SK-N-SH (cell line): Measurements from ENCODE around the gene ACAD10. TPM values are rescaled to one million over a fixed set of nuclear protein-coding genes. Genes with fewer than 3 reads are reported as not detected.
A peak's percentile ranks its signal among the peaks of the same experiment; 100 is the strongest.

Experiments used
- CHD2 ChIP-seq: fragments of 150-350 bp; IDR thresholded peaks from 2 replicates; pipeline ENCODE4 v1.6.1; 2018; ENCODE audit warnings: low read length; ENCODE audit not compliant: partially characterized antibody
- CTCF ChIP-seq: fragments of 200-600 bp; sonication (generic); IDR thresholded peaks from 2 replicates; pipeline ENCODE4 v1.6.1; 2017; ENCODE audit warnings: antibody characterized with exemption, mild to moderate bottlenecking, moderate library complexity
- ELF1 ChIP-seq: IDR thresholded peaks from 2 replicates; pipeline ENCODE4 v1.4.0; 2012
- EP300 ChIP-seq, 2 experiments: IDR thresholded peaks; 2 replicates each; pipeline versions ENCODE4 v1.4.0 to v1.6.1; 2012; ENCODE audit warnings: borderline replicate concordance in 1 of 2, low read depth in 1 of 2, low read length in 1 of 2
- EZH2phosphoT487 ChIP-seq: fragments of 200-600 bp; sonication (generic); IDR thresholded peaks from 2 replicates; pipeline ENCODE4 v1.6.1; 2017; ENCODE audit warnings: low read depth, mixed run types, mild to moderate bottlenecking, antibody characterized with exemption, moderate library complexity, borderline replicate concordance
- FOSL2 ChIP-seq: IDR thresholded peaks from 2 replicates; pipeline ENCODE4 v1.4.0; 2012; ENCODE audit warnings: low read depth, mild to moderate bottlenecking, moderate library complexity, borderline replicate concordance
- FOXJ3 ChIP-seq: sonication (generic); formaldehyde crosslinking; IDR thresholded peaks from 2 replicates; pipeline ENCODE4 v1.5.1; 2020; ENCODE audit warnings: mild to moderate bottlenecking, missing genetic modification reagents
- GABPA ChIP-seq: IDR thresholded peaks from 2 replicates; pipeline ENCODE4 v1.4.0; 2012; ENCODE audit warnings: low read depth, mild to moderate bottlenecking
- GATA2 ChIP-seq: sonication (generic); formaldehyde crosslinking; IDR thresholded peaks from 2 replicates; pipeline ENCODE4 v1.5.0; 2020; ENCODE audit warnings: mild to moderate bottlenecking, missing genetic modification reagents
- JUND ChIP-seq: IDR thresholded peaks from 2 replicates; pipeline ENCODE4 v1.4.0; 2012
- MEF2A ChIP-seq: IDR thresholded peaks from 2 replicates; pipeline ENCODE4 v1.4.0; 2012; ENCODE audit warnings: low read depth, borderline replicate concordance
- NRF1 ChIP-seq: IDR thresholded peaks from 2 replicates; pipeline ENCODE4 v1.6.1; 2012; ENCODE audit warnings: low read depth, mild to moderate bottlenecking, low read length
- POLR2AphosphoS5 ChIP-seq: IDR thresholded peaks from 2 replicates; pipeline ENCODE4 v1.6.1; 2012; ENCODE audit warnings: low read depth, low read length
- RAD21 ChIP-seq: IDR thresholded peaks from 2 replicates; pipeline ENCODE4 v1.6.1; 2012; ENCODE audit warnings: mild to moderate bottlenecking, low read length
- REST ChIP-seq: IDR thresholded peaks from 2 replicates; pipeline ENCODE4 v1.6.1; 2012; ENCODE audit warnings: mild to moderate bottlenecking, low read depth, low read length, moderate library complexity
- RFX5 ChIP-seq: IDR thresholded peaks from 2 replicates; pipeline ENCODE4 v1.6.1; 2012; ENCODE audit warnings: mild to moderate bottlenecking, improper control_type of control experiment, low read length
- RXRA ChIP-seq: IDR thresholded peaks from 2 replicates; pipeline ENCODE4 v1.4.0; 2012; ENCODE audit warnings: low read depth, mild to moderate bottlenecking, borderline replicate concordance
- SMC3 ChIP-seq: IDR thresholded peaks from 2 replicates; pipeline ENCODE4 v1.6.1; 2012; ENCODE audit warnings: low read depth, low read length, improper control_type of control experiment
- TAF1 ChIP-seq: IDR thresholded peaks from 2 replicates; pipeline ENCODE4 v1.6.1; 2012; ENCODE audit warnings: low read depth, mild to moderate bottlenecking, low read length, moderate library complexity, borderline replicate concordance
- YY1 ChIP-seq: IDR thresholded peaks from 2 replicates; pipeline ENCODE4 v1.4.0; 2012; ENCODE audit warnings: low read depth, mild to moderate bottlenecking
- polyA plus RNA-seq, 3 experiments: library from polyadenylated mRNA; depleted of rRNA; stranded (reverse); fragments of >200 nt; gene quantifications; 2 replicates each; pipeline ENCODE4 v1.2.3, GENCODE V29; 2012
- TF ChIP-seq, protein P1 (sequence below): fragments of 150-350 bp; IDR thresholded peaks from 2 replicates; pipeline ENCODE4 v1.6.1; 2017; ENCODE audit warnings: antibody characterized with exemption, low read length, low read depth, borderline replicate concordance
- TF ChIP-seq, protein P2 (sequence below): IDR thresholded peaks from 2 replicates; pipeline ENCODE4 v1.4.0; 2012; ENCODE audit warnings: low read depth, borderline replicate concordance

ACAD10 gene
- polyA plus RNA-seq, 1 of the 3 experiments (the other 2 are of a cell fraction), result 24.6 TPM

DNA sequence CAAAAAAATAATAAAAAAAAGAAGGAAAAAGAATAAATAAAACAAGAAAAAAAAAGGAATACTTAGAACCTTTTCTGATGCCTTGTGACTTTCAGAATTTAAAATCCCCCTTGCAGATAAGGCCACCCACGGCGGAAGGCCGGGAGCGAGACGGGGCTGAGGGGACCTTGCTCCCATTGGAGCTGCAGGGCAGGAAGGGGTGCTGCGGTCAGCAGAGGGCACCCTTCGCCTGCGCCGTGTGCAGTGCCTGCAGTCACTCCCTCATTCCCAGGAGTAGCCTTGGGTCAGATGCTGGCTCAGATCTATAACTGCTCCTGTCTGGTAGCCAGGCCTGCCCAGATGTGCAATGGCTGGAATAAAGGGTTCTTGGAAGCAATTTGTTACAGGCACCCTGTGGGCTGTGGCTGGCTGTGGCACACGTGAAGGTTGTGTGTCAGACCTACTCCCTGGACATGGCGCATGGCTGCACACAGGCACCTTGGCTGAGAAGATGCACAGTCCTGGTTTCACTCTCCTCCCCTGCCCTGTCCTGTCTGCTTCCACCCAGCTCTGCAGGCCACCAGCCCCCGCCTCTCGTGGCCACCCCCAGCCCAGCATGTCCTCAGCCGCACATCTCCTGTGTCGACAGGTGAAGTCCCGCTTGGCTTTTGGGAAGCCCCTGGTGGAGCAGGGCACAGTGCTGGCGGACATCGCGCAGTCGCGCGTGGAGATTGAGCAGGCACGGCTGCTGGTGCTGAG is 67.5 kb downstream of the ACAD10 start (continued):
- no peak for TF ChIP-seq REST
- TF ChIP-seq EP300 (IDR thresholded peaks at IDR 0.05; ENCODE audit: borderline replicate concordance in 1 of 2, low read depth in 1 of 2, low read length in 1 of 2), result no peak
- peak; percentile 92 for TF ChIP-seq RAD21
- TF ChIP-seq EZH2phosphoT487, result no peak
- TF ChIP-seq SMC3, result peak; percentile 85
- no peak for TF ChIP-seq RFX5
- no peak for TF ChIP-seq TAF1
- peak; percentile 66 for TF ChIP-seq CHD2
- TF ChIP-seq, protein P1, sequence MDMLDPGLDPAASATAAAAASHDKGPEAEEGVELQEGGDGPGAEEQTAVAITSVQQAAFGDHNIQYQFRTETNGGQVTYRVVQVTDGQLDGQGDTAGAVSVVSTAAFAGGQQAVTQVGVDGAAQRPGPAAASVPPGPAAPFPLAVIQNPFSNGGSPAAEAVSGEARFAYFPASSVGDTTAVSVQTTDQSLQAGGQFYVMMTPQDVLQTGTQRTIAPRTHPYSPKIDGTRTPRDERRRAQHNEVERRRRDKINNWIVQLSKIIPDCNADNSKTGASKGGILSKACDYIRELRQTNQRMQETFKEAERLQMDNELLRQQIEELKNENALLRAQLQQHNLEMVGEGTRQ, result no peak
- no peak for TF ChIP-seq ELF1
- TF ChIP-seq MEF2A, result no peak
- no peak for TF ChIP-seq POLR2AphosphoS5
- TF ChIP-seq JUND, result no peak
- TF ChIP-seq CTCF, result peak; percentile 66
- TF ChIP-seq NRF1, result no peak
- no peak for TF ChIP-seq FOSL2
- peak; percentile 52; the same call in 1 of the 2 replicates for TF ChIP-seq GATA2 (CRISPR knock-in tag)
- TF ChIP-seq RXRA, result no peak
- TF ChIP-seq YY1, result no peak
- TF ChIP-seq, protein P2, sequence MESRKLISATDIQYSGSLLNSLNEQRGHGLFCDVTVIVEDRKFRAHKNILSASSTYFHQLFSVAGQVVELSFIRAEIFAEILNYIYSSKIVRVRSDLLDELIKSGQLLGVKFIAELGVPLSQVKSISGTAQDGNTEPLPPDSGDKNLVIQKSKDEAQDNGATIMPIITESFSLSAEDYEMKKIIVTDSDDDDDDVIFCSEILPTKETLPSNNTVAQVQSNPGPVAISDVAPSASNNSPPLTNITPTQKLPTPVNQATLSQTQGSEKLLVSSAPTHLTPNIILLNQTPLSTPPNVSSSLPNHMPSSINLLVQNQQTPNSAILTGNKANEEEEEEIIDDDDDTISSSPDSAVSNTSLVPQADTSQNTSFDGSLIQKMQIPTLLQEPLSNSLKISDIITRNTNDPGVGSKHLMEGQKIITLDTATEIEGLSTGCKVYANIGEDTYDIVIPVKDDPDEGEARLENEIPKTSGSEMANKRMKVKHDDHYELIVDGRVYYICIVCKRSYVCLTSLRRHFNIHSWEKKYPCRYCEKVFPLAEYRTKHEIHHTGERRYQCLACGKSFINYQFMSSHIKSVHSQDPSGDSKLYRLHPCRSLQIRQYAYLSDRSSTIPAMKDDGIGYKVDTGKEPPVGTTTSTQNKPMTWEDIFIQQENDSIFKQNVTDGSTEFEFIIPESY, result no peak
- TF ChIP-seq GABPA, result no peak
- TF ChIP-seq FOXJ3, result no peak
